SK-N-SH (cell line): ENCODE measurements around the gene ABHD2. TPM values are rescaled to one million over a fixed set of nuclear protein-coding genes. Genes with fewer than 3 reads are reported as not detected.

Experiments used
- CTCF ChIA-PET: fragments of 300-600, 350-600 bp; formaldehyde crosslinking; extraction: SDS; loops from one replicate; lab custom pipeline; 2021; lab: Yijun Ruan, JAX
- POLR2A ChIA-PET: fragments of 350-600 bp; sonication (Branson Sonifier 250); formaldehyde crosslinking; extraction: SDS; loops from one replicate; lab custom pipeline; 2020; ENCODE audit warnings: antibody characterized with exemption, inconsistent platforms; lab: Yijun Ruan, JAX
- DNase-seq: peaks from one replicate; pipeline ENCODE4 v3.0.0; 2012
- H2AFZ ChIP-seq: fragments of 200-600 bp; sonication (generic); 2 replicates; pipeline ENCODE4 v1.8.1; 2016; ENCODE audit warnings: antibody characterized with exemption, mild to moderate bottlenecking, low read depth
- H3F3A ChIP-seq: fragments of 200-600 bp; sonication (generic); replicated peaks from 2 replicates; pipeline ENCODE3; 2016; ENCODE audit warnings: antibody characterized with exemption, mild to moderate bottlenecking; ENCODE audit not compliant: insufficient read depth
- H3K27ac ChIP-seq, 2 experiments: fragments of 200-500 bp in 1 of 2; fragments of 200-600 bp in 1 of 2; sonication (Bioruptor generic) in 1 of 2; sonication (generic), shearing (Covaris generic) in 1 of 2; 2 replicates each; pipeline versions ENCODE4 v1.5.1 to v1.6.1; 2014 to 2016; ENCODE audit warnings: low read depth in 2 of 2, inconsistent platforms in 1 of 2, low read length in 1 of 2, mild to moderate bottlenecking in 1 of 2, mixed read lengths in 1 of 2
- H3K27me3 ChIP-seq: fragments of 200-600 bp; sonication (generic), shearing (Covaris generic); 2 replicates; pipeline ENCODE4 v1.6.1; 2016; ENCODE audit warnings: mixed run types; ENCODE audit not compliant: insufficient read depth
- H3K36me3 ChIP-seq, 2 experiments: fragments of 200-500 bp in 1 of 2; fragments of 200-600 bp in 1 of 2; sonication (Bioruptor generic) in 1 of 2; sonication (generic) in 1 of 2; replicated peaks in 1 of 2; 2 replicates each; pipeline versions ENCODE3 to v1.5.1; 2014 to 2016; ENCODE audit warnings: low read length in 1 of 2, mild to moderate bottlenecking in 1 of 2; ENCODE audit not compliant: insufficient read depth in 2 of 2, control insufficient read depth in 1 of 2
- H3K4me1 ChIP-seq, 2 experiments: fragments of 200-500 bp in 1 of 2; fragments of 200-600 bp in 1 of 2; sonication (Bioruptor generic) in 1 of 2; sonication (generic), shearing (Covaris generic) in 1 of 2; 2 replicates each; pipeline versions ENCODE4 v1.5.1 to v1.6.1; 2014 to 2016; ENCODE audit warnings: low read depth in 1 of 2, low read length in 1 of 2, mixed run types in 1 of 2; ENCODE audit not compliant: insufficient read depth in 2 of 2, control insufficient read depth in 1 of 2
- H3K4me2 ChIP-seq: fragments of 200-600 bp; sonication (generic), shearing (Covaris generic); 2 replicates; pipeline ENCODE4 v1.6.1; 2017; ENCODE audit warnings: mixed run types
- H3K4me3 ChIP-seq, 2 experiments: fragments of 200-500 bp in 1 of 2; fragments of 200-600 bp in 1 of 2; sonication (Bioruptor generic) in 1 of 2; sonication (generic), shearing (Covaris generic) in 1 of 2; 2 replicates each; pipeline versions ENCODE4 v1.5.1 to v1.8.1; 2014 to 2016; ENCODE audit warnings: low read depth in 2 of 2, inconsistent platforms in 1 of 2, low read length in 1 of 2, mild to moderate bottlenecking in 1 of 2, mixed read lengths in 1 of 2, moderate library complexity in 1 of 2
- H3K79me2 ChIP-seq: fragments of 200-600 bp; sonication (generic); 2 replicates; pipeline ENCODE4 v1.8.1; 2017; ENCODE audit warnings: mild to moderate bottlenecking; ENCODE audit not compliant: insufficient read depth
- H3K9ac ChIP-seq: fragments of 200-600 bp; sonication (generic); 2 replicates; pipeline ENCODE4 v1.6.1; 2017; ENCODE audit warnings: mixed run types
- H3K9me2 ChIP-seq: fragments of 200-600 bp; sonication (generic); 2 replicates; pipeline ENCODE4 v1.6.1; 2017; ENCODE audit warnings: mixed run types
- H3K9me3 ChIP-seq: fragments of 200-600 bp; sonication (generic); 2 replicates; pipeline ENCODE4 v1.6.1; 2017; ENCODE audit warnings: mixed run types, mild to moderate bottlenecking, moderate library complexity
- H4K20me1 ChIP-seq: fragments of 200-600 bp; sonication (generic); 2 replicates; pipeline ENCODE4 v1.6.1; 2017; ENCODE audit warnings: mild to moderate bottlenecking, mixed run types; ENCODE audit not compliant: insufficient read depth
- CHD2 ChIP-seq: fragments of 150-350 bp; IDR thresholded peaks from 2 replicates; pipeline ENCODE4 v1.6.1; 2018; ENCODE audit warnings: low read length; ENCODE audit not compliant: partially characterized antibody
- EP300 ChIP-seq, 2 experiments: IDR thresholded peaks; 2 replicates each; pipeline versions ENCODE4 v1.4.0 to v1.6.1; 2012; ENCODE audit warnings: borderline replicate concordance in 1 of 2, low read depth in 1 of 2, low read length in 1 of 2
- NFIC ChIP-seq: IDR thresholded peaks from 2 replicates; pipeline ENCODE4 v1.4.0; 2012; ENCODE audit warnings: borderline replicate concordance
- RAD21 ChIP-seq: IDR thresholded peaks from 2 replicates; pipeline ENCODE4 v1.6.1; 2012; ENCODE audit warnings: mild to moderate bottlenecking, low read length
- RCOR1 ChIP-seq: fragments of 150-350 bp; IDR thresholded peaks from 2 replicates; pipeline ENCODE4 v1.6.1; 2017; ENCODE audit warnings: antibody characterized with exemption, low read length
- SMC3 ChIP-seq: IDR thresholded peaks from 2 replicates; pipeline ENCODE4 v1.6.1; 2012; ENCODE audit warnings: low read depth, low read length, improper control_type of control experiment
- TAF1 ChIP-seq: IDR thresholded peaks from 2 replicates; pipeline ENCODE4 v1.6.1; 2012; ENCODE audit warnings: low read depth, mild to moderate bottlenecking, low read length, moderate library complexity, borderline replicate concordance
- YY1 ChIP-seq: IDR thresholded peaks from 2 replicates; pipeline ENCODE4 v1.4.0; 2012; ENCODE audit warnings: low read depth, mild to moderate bottlenecking
- WGBS: methylation state at CpG from one replicate; pipeline ENCODE4 v1.1.6; 2017; ENCODE audit warnings: low lambda C conversion rate; 5-methylcytosine and 5-hydroxymethylcytosine counted together
- polyA plus RNA-seq, 3 experiments: library from polyadenylated mRNA; depleted of rRNA; stranded (reverse); fragments of >200 nt; gene quantifications; 2 replicates each; pipeline ENCODE4 v1.2.3, GENCODE V29; 2012
- TF ChIP-seq, protein P1 (sequence below): IDR thresholded peaks from 2 replicates; pipeline ENCODE4 v1.4.0; 2012; ENCODE audit warnings: low read depth, borderline replicate concordance
- TF ChIP-seq, protein P2 (sequence below): fragments of 200-600 bp; sonication (generic); IDR thresholded peaks from 2 replicates; pipeline ENCODE4 v1.6.1; 2017; ENCODE audit warnings: antibody characterized with exemption, mild to moderate bottlenecking, moderate library complexity
- TF ChIP-seq, protein P3 (sequence below): IDR thresholded peaks from 2 replicates; pipeline ENCODE4 v1.6.1; 2012; ENCODE audit warnings: mild to moderate bottlenecking, low read depth, low read length, moderate library complexity
- TF ChIP-seq, protein P4 (sequence below): IDR thresholded peaks from 2 replicates; pipeline ENCODE4 v1.4.0; 2012; ENCODE audit warnings: low read depth

ABHD2 gene
- polyA plus RNA-seq, 1 of the 3 experiments (the other 2 are of a cell fraction) = 19.2 TPM

DNA sequence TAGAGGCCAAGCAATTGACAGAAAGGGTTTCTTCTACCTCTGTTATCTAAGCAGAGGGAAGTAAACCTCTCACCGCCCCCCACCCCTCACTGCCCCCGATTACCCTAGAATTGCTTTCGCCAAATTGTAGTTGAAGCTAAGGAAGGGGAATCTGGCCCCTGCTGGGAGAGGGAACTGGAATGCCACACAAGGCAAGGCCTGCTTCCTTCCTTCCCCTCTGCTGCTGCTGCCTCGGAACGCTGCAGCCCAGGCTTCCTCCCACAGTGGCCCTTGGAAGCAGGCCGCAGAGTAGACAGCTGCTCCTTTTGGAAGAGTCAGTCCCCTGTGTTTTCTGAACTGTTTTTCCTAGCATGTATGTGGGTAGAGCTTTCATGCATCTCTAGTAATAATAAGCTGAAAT lies 111.5 kb downstream of the ABHD2 start:
- TF ChIP-seq, protein P1, sequence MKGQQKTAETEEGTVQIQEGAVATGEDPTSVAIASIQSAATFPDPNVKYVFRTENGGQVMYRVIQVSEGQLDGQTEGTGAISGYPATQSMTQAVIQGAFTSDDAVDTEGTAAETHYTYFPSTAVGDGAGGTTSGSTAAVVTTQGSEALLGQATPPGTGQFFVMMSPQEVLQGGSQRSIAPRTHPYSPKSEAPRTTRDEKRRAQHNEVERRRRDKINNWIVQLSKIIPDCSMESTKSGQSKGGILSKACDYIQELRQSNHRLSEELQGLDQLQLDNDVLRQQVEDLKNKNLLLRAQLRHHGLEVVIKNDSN = no peak
- TF ChIP-seq NFIC (no peak), RCOR1 (no peak), CHD2 (no peak), TAF1 (no peak), RAD21 (no peak), YY1 (no peak), SMC3 (no peak), EP300 (IDR thresholded peaks at IDR 0.05; ENCODE audit: borderline replicate concordance in 1 of 2, low read depth in 1 of 2, low read length in 1 of 2) (no peak)
- TF ChIP-seq, protein P2, sequence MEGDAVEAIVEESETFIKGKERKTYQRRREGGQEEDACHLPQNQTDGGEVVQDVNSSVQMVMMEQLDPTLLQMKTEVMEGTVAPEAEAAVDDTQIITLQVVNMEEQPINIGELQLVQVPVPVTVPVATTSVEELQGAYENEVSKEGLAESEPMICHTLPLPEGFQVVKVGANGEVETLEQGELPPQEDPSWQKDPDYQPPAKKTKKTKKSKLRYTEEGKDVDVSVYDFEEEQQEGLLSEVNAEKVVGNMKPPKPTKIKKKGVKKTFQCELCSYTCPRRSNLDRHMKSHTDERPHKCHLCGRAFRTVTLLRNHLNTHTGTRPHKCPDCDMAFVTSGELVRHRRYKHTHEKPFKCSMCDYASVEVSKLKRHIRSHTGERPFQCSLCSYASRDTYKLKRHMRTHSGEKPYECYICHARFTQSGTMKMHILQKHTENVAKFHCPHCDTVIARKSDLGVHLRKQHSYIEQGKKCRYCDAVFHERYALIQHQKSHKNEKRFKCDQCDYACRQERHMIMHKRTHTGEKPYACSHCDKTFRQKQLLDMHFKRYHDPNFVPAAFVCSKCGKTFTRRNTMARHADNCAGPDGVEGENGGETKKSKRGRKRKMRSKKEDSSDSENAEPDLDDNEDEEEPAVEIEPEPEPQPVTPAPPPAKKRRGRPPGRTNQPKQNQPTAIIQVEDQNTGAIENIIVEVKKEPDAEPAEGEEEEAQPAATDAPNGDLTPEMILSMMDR = no peak
- TF ChIP-seq, protein P3, sequence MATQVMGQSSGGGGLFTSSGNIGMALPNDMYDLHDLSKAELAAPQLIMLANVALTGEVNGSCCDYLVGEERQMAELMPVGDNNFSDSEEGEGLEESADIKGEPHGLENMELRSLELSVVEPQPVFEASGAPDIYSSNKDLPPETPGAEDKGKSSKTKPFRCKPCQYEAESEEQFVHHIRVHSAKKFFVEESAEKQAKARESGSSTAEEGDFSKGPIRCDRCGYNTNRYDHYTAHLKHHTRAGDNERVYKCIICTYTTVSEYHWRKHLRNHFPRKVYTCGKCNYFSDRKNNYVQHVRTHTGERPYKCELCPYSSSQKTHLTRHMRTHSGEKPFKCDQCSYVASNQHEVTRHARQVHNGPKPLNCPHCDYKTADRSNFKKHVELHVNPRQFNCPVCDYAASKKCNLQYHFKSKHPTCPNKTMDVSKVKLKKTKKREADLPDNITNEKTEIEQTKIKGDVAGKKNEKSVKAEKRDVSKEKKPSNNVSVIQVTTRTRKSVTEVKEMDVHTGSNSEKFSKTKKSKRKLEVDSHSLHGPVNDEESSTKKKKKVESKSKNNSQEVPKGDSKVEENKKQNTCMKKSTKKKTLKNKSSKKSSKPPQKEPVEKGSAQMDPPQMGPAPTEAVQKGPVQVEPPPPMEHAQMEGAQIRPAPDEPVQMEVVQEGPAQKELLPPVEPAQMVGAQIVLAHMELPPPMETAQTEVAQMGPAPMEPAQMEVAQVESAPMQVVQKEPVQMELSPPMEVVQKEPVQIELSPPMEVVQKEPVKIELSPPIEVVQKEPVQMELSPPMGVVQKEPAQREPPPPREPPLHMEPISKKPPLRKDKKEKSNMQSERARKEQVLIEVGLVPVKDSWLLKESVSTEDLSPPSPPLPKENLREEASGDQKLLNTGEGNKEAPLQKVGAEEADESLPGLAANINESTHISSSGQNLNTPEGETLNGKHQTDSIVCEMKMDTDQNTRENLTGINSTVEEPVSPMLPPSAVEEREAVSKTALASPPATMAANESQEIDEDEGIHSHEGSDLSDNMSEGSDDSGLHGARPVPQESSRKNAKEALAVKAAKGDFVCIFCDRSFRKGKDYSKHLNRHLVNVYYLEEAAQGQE = no peak
- TF ChIP-seq, protein P4, sequence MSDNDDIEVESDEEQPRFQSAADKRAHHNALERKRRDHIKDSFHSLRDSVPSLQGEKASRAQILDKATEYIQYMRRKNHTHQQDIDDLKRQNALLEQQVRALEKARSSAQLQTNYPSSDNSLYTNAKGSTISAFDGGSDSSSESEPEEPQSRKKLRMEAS = no peak
- no peaks in the 10 kb centered on the region; a peak in 1 of 4 replicates for H3K4me1 ChIP-seq
- peaks cover 3% of the 10 kb centered on the region for H3F3A ChIP-seq
- no peak overlapping the region for H2AFZ ChIP-seq
- no peak for DNase-seq
- WGBS = 98% methylated on average over 6 of the region's 6 CpGs
- no peaks in the 10 kb centered on the region for H4K20me1 ChIP-seq
- CTCF ChIA-PET = interaction anchor here (0.6 to 2.7 kb wide), 4 partner anchors 22 to 560 kb away, joined by 3 to 8 read pairs (median 6); no protein-coding TSS in a partner anchor
- H3K9me3 ChIP-seq = no peaks in the 10 kb centered on the region
- H3K9me2 ChIP-seq = no peaks in the 10 kb centered on the region
- H3K79me2 ChIP-seq = no peaks in the 10 kb centered on the region
- no peaks in the 10 kb centered on the region for H3K27me3 ChIP-seq
- H3K9ac ChIP-seq = no peak overlapping the region
- POLR2A ChIA-PET = no interaction called here
- no peak overlapping the region for H3K4me3 ChIP-seq
- no peak overlapping the region for H3K27ac ChIP-seq
- peaks cover 0 to 39% of the 10 kb centered on the region in 2 experiments for H3K36me3 ChIP-seq
- H3K4me2 ChIP-seq = no peak overlapping the region
